GM19238 (cell line): ENCODE data around the gene RPL10A.

Experiments
- DNase-seq: peaks from one replicate; pipeline ENCODE4 v3.0.0; 2011; ENCODE audit warnings: low spot score; ENCODE audit not compliant: insufficient read length

Gene RPL10A

DNA sequence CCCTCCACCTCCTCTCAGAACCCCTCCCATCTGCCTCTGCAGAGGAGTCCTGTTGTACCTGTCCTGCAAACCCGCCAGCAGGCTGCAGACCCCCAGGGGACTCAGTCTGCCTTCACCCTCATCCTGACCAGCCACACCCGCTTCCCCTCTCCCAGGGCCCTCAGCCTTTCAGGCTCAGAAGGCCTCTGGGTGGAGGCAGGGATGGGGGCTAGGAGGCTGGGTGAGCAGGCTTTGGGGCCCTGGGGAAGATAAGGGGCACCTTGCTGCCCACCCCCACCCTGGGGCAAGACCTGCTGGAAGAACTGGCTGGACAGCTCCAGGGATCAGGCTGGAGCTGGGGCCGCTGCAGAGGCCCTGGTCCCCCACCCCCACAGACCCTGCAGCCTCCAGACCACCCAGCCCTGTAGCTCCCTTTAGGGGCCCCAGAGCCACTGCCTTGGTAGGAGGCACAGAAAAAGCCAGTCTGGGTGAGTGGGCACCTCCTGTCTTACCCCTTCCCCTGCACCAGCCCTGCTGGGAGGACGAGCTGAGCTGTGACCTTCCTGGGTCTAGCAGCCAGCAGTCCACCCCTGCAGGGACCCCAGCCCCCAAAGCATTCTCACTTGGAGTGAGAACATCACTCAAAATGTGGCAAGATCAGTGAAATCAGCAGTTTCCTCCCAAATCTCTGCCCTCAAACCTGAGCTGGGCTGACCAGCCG, 23.5 kb downstream of the RPL10A start:
- DNase-seq, result no peak

DNA sequence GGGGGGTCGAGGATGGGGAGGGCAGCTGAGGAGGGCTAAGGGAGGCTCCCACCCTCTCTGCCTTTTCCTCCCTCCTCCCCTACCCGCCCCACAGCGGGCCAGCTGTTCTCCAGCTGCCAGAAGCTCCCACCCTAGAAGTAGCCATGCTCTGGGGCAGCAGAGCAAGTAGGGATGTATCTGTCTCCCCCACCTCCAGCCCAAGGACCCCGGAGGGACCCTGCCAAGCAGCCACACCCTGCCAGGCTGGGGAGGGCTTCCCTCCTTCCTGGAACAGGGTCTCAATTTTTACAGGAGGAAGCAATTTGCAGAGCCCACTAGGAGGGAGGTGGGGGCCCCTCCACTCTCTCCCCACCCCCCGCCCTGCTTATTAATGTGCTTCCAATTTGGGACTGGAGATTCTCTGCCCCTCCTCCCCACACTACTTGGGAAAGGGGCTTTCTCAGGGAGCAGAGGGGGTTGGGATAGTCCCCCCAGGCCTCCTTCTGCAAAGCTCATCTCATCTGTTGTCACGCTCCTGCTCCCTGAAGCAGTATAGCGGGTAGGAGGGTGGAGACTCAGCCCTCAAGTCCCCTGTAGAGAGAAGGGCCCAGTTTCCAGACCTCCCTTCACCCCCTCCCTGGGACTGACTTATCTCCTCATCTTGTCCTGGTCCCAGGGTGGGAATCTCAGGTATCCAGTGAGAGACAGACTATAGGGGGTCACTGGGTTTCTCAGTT, 24.2 kb downstream of the RPL10A start:
- DNase-seq, result no peak

DNA sequence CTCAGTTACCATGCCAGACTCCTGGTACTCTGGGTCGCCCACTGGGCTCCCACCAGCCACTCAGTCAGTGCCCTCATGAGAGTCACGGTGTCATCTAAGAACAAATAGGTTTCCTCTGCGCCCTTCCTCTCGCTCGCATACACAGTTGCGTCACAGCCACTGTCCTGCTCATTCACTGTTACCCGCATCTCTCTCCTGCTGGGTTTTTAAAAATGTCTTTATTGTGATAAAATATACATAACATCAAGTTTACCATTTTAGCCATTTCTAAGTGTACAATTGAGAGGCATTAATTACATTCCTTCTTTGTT, 24.7 kb downstream of the RPL10A start:
- no peak for DNase-seq

DNA sequence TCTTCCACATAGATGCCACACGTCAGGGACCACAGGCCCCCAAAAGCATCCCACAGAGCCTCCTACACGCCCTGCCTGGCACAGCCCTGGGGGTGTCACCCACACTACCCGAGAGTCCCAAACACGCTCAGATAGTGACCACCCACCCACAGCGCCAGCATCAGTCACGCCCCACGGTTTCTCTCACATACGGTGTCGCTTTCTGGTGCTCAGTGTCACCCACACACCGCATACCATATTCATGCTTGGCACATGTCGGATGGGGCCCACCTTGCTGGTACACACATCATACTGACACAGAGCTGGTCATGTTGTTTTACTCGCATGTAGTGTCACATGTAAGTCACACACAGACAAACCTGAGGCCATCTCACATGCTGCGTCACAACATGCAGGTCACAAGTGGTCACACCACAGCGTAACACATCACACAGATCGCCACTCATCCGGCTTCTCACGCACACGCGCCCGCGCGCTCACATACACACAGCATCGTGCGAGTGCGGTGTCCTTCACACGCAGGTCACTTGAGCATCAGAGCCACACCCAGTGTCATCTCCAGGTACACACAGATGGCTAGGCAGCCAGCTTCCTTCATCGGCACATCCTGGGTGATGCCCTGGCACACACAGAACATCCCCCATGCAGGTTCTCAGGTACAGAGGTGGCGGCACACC, 25.2 kb downstream of the RPL10A start:
- no peak for DNase-seq

DNA sequence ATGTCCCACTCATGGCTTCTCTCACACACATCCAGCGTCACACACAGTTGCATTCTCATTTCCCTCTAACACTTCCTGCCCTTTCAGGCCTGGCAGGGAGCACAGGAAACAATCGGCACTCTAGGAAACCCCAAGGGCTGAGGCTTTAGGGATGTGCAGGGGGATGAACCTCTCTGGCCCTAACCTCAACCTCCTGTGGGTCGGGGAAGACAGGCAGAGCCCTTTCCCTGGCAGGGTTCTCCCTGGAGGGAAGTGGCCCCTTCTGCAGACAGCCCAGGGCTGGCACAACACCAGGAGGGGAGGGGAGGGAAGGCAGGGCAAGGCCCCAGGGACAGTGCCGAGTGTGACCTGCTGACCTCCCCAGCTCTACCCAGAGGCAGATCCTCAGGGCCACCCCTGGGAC, 26.0 kb downstream of the RPL10A start:
- no peak for DNase-seq

DNA sequence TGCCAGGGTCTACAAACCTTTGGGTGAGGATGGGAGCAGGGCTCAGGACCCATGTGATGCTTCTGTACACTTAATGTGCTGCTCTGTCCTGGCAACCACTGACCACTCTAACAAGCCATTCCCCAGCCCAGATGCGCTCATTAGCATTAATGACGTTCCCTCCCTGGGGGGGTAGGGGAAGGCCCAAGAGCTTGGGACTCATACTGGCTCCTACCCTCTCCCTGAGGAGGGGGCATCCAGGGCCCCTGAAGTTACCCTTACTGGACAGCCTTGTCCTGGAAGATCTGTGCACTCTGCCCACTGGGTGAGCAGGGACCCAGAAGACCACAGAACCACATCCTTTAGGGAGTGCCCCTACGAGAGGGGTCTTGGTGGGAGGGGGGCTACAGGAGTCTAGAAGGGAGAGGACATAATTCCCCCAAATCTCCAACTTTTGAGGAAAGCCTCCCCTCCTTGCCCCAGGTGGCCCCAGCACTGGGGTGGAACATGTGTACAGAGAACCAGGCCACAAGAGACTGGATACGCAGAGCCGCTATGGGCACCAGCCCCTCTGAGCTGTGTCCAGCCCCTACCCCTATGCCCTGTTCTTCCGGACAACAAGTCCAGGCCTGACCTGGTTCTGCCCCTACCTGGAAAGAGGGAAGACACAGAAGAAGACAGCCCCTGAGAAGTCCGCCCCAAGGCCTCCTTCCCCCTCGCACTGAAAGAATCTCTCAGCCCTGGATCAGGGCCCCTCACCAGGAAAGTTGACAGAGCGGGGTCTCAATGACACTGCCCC, 27.2 kb downstream of the RPL10A start:
- DNase-seq, result no peak

DNA sequence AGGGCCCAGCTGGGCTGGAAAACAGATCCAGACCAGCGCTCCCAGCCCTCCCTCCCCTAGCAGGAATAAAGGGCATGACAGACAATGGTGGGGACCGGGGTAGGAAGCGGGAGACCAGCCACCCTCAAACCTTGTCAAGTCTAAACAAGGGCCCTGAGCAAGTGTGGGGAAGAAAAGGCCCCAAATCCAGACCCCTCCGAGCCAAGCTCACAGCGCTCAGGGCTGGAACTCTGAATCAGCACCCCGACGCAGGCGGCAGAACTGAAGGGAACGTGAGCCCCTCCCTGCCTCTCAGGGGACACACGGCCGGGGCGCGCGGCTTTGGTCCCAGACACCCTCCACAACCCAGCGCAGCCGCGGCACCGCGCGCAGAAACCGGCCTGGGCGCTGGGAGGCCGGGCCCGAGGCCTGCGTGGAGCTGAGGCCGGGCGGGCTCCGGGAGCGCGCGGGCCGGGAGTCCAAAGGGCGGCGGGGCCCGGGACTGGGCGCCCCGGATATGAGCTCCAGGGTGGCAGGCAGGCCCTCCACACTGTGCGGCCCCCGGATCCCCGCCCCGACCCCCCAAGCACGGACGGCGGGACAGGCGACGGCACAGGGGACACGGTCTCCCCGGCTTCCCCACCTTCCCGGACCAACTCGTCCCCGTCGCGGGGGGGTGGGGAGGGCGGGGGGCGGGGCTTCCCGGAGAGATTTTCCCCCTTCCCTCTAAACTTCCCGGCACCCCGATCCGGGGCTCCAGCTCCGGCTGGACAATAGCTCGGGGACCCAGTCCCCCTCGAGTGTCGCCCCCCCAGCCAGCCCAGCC, 28.0 kb downstream of the RPL10A start:
- DNase-seq, result no peak

DNA sequence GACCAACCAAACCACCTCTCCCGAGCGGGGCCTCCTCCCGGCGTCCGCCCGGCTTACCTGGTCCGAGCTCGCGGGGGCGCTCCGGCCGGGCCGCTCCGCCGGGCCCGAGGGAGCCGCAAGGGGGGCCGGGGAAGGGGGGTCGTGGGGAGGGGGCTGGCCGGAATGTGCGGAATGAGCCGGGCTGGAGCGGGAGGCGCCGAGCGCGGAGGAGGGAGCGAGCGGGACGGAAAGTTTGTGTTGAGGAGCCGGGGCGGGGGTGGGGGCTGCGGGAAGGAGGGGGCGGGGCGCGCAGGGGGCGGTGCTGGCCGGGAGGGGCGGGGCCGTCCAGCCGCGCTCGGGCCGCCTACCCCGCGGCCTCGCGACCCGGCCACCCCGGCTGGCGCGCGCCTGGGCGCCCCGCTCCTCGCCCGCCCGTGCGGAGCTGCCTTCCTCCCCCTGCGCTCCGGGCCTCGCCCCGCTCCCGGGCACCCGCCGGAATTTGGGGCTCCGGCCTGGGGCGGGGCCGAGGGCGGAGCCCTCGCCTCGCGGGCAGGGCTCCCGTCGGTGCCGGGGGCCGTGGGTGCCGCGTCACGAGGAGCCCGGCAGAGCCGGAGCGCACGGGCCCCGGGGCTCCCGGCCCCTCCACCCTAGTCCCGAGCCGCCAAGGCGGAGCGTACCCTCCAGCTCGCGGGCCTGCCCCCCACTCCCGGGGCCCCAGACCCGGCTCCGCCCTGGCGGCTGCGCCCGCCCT, 28.8 kb downstream of the RPL10A start, which contains the start of gene TEAD3:
Gene TEAD3, minus strand, starts transcription at position 239 of the 730 bp plus-strand sequence.
- peak; percentile 82 for DNase-seq

DNA sequence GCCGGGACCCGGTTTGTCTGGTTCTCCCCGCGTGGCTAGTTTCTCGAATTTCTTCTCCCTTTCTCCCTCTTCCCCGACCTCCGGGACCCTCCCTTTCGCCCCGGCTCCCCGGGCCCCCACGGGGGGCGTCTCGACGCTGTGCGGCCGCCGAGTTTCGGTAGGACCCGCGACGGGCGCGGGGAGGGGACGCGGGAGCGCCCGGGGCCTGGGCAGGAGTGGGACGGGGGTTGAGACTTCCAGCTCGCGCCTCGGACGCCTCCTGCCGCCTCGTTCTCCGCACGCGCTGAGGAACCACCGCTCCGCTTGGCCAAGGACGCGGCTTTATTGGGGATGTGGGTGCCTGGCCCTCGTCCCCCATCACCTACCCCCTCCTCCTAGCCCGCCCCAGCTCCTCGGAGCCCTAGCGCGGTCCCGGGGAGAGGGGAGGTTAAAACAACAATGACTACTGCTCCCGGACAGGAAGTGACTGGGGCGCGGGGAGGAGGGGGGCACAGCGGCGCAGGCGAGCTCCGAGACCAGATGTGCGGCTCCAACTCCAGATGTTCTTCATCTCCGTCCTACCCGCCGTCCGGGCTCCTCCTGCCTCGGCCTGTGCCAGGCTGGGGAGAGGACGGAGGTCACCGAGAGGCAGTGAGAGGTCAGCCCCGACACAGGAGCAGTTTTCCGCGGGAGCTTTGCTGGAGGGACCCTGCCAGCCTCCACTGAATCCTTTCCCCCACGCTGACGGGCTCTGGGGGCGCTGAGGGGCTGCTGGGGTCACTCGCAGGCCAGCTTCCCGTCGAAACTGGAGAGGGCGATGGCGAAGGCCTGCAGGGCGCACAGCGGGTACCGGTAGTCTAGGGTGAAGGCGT, 29.6 kb downstream of the RPL10A start:
- DNase-seq, result peak; percentile 49

DNA sequence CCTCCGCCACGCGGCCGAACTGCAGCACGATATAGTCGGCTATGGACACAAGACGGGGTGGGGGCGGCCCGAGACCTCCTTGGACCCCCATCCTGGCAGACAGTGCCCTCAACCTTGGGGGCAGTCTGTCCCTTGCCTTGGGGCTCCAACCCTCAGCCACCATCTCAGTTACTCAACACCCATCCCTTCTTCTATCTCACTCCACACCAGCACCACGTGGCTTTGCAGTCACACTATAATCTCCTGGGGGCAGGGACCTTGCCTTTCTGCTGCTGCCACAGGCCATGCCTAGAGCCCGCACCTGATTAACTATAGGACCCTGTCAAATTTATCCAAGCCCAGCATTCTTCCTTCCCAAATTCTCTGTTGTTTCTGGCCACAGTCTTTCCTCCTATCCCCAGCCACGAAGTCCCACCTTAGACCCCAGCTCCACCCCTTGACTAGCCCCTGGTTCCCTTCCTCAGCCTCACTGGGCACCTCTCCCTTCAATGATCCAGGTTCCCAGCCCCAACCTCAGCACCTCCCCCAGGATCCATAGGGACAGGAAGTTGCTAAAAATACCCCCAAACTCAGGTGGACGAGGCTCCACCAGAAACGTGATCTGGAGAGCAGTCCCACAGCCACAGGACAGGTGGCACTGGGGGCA, 30.3 kb downstream of the RPL10A start:
- DNase-seq, result no peak

DNA sequence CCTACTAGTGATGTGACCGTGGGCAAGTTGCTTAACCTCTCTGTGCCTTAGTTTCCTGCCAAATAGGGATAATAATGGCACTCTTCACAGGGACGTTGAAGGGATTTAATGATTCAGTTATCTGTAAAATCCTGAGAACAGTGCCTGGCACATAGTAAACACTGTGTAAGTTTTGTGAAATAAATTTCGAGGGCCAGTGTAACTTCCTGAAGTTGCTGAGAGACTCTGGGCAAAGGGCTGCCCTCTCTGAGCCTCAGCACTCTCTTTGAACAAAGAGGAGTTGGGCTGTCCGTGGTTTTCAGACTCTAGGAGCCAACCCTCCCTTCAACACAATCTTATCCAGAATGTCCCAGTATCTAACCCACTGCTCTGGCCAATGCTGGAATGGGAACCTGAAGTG, 31.2 kb downstream of the RPL10A start:
- DNase-seq, result no peak

DNA sequence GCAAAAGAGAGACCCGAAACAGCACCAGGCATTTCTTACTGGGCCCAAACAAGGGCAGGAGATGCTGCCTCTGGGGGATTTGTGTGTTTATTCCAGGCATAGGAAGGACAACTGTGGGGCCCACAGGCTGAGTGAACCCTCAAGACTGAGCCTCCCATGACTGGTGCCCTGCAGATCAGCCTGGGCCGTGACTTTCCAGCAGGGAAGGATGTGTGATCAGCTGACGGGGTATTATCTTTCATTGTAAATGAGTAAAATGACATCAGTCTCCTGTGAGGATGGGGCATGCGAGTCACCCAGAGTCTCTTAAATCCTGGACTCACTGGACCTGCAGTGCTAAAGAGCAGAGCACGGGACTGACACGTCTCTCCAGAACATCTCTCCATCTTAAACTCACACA, 32.6 kb downstream of the RPL10A start:
- no peak for DNase-seq

DNA sequence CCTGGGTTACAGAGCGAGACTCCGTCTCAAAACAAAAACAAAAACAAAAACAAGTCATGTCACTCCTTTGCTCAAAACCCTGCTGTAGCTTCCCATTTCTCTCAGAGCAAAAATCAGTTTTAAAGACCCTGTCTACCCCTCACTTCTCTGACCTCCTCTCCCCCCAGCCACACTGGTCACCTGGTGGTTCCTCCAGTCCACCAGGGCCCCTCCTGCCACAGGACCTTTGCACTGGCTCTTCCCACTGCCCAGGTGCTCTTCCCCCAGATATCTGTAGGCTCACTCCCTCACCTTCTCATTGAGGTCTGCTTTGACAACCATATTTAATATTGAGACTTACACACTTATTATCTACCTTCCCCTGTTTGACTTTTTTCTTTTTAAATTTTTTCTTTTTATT, 33.6 kb downstream of the RPL10A start:
- DNase-seq, result no peak

DNA sequence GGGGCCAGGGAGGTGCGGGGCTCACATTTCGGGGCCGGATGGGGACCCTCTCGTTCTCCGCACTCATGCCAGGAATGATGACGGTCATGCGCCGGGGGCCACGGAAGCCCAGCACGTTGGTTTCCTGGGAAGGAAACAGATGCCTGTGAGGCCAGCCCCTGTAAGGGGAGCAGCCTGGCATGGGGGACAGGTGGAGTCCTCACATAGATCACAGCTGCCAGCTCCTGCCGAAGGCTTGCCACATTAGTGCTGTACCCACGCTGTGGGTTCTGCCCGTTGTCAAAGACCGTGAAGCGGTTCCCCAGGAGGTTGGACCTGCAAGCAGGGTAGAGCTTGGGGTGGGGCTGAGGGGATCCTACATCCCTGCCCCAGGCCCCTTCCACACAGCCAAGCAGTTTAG, 35.3 kb downstream of the RPL10A start:
- DNase-seq, result no peak

DNA sequence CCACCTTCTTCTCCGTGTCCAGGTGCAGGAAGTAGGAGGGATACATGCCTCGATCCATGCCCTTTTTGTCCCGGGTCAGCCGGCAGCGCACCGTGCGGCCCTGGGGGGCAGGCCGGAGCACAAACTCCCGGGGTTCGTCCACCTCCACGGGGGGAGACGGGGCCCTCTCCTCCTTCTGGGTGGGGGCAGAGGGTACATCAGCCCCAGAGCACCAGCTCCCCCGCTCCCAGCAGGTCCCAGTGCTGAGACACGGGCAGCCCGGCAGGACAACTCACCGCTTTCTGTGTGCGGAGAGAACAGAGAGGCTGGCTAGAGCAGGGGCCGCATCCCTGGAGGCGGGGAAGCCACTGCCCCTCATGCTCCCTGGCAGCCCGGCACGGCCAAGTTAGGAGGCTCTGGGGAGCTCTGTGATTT, 37.8 kb downstream of the RPL10A start:
- no peak for DNase-seq

DNA sequence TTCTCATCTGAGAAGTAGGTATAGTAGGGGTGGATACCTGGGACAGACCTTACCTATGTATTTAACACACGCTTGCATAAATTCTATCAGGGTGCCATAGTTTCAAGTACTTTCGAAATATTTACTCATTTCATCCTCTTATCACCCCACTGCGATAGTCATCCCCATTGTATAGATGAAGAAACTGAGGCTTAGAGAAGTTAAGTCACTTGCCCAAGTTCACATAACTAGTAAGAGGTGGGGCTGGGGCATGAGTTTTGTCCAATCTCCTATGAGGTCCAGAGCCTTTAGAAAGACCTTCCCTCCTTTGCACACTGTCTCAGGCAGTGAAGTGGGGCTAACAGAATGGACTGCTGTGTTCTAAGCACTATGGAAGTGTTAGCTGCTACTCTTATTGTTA, 38.3 kb downstream of the RPL10A start:
- DNase-seq, result no peak

DNA sequence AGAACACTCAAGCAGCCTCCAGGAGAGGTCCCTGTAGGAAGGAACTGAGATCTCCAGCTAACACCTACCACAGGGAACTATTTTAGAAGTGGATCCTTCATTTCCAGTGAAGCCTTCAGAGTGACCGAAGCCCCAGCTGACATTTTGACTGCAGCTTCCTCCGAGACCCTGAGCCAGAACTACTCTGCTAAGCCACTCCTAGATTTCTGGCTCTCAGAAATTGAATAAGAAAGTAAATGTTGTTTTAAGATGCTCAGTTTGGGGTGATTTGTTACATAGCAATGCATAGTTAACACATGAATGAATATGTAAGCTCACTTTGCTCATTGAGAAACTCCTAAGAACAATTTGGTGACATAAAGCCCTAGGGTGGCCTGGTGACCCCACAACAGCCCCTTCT, 39.0 kb downstream of the RPL10A start:
- no peak for DNase-seq

DNA sequence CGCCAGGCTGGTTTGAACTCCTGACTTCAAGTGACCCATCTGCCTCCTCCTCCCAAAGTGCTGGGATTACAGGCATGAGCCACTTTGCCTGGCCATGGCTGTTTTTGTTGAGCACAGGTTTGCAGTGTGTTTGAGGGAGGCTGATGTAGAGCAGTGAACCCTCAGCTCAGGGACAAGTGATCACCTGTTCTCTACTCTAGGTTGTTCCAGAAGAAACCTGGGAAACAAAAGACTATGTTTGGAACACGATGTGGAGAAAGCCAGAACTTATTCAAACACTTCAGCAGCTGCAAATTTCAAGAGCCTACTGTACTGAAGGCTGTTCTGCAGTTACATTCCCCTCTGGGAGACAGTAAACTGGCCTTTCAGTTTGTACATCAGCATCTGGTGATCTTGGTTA, 39.8 kb downstream of the RPL10A start:
- no peak for DNase-seq

DNA sequence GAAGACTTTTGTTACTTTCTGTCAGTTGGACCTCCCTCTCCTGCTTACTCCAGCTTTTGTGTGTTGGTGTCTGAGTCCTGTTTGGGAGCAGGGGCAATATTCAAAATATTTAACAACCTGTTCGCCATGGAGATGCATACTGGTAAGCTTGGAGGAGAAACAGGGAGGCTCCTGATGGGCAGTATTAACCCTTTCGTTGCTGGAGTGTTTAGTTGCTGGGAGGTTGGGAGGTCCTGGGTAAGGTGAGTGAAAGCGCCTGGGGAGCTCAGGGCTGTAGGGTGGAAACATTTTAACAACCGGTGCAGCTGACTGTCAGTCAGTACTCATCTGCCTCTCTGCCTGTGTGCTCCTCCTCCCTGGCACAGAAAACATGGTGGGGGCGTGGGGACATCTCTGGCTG, 40.3 kb downstream of the RPL10A start:
- no peak for DNase-seq
